ENCODE data around the gene CNNM4. TPM values are rescaled to one million over a fixed set of nuclear protein-coding genes. Genes with fewer than 3 reads are reported as not detected.
A peak's percentile ranks its signal among the peaks of the same experiment; 100 is the strongest.

The CNNM4 gene
- total and polyA plus RNA-seq, 10 donors: 1.5 to 14.4 (median 7.8) TPM

DNA sequence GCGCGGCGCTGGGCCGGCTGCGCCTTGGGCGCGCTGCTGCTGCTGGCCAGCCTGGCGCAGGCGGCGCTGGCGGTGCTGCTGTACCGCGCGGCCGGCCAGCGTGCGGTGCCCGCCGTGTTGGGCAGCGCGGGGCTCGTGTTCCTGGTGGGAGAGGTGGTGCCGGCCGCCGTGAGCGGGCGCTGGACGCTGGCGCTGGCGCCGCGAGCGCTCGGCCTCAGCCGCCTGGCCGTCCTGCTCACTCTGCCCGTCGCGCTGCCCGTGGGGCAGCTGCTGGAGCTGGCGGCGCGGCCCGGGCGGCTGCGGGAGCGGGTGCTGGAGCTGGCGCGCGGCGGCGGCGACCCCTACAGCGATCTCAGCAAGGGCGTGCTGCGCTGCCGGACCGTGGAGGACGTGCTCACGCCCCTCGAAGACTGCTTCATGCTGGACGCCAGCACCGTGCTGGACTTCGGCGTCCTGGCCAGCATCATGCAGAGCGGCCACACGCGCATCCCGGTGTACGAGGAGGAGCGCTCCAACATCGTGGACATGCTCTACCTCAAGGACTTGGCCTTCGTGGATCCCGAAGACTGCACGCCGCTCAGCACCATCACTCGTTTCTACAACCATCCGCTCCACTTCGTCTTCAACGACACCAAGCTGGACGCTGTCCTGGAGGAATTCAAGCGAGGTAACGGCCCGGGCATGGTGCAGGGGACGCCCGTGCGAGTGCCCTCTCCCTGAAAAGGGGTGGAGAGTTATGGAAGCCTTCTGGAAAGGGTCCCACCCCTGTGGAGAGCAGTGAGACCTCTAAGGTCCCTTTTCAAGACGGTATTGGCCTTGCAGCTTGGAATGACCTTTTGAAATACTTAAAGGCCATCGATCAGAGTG, 56.4 kb downstream of the CNNM4 start:
- DNase-seq: peak; percentile 86
- peak overlapping the region; percentile 72 to 91 (median 80) for H3K4me3 ChIP-seq
- no peaks in the 10 kb centered on the region for H3K27me3 ChIP-seq (replicated peaks in 1 of 7)
- WGBS, 5 donors: 5 to 12% (median 8%) methylated on average over 17 to 89 of the region's 89 CpGs
- peaks cover 46 to 62% (median 54%) of the 10 kb centered on the region in 6 donors for H3K4me1 ChIP-seq
- TF ChIP-seq POLR2A (IDR thresholded peaks at IDR 0.05) (no peak), POLR2AphosphoS5 (IDR thresholded peaks at IDR 0.05) (peak in 2 of 3 donors; percentile 33 to 56)
- intact Hi-C loops (cut with DNase I; ENCODE audit: low total_unique reads): no loop called here
- peaks cover 0 to 39% (median 2%) of the 10 kb centered on the region in 6 donors for H3K36me3 ChIP-seq
- no peaks in the 10 kb centered on the region for H3K9me3 ChIP-seq
- H3K27ac ChIP-seq: peak overlapping the region in 5 of 8 donors; percentile 96 to 99 (median 98)

DNA sequence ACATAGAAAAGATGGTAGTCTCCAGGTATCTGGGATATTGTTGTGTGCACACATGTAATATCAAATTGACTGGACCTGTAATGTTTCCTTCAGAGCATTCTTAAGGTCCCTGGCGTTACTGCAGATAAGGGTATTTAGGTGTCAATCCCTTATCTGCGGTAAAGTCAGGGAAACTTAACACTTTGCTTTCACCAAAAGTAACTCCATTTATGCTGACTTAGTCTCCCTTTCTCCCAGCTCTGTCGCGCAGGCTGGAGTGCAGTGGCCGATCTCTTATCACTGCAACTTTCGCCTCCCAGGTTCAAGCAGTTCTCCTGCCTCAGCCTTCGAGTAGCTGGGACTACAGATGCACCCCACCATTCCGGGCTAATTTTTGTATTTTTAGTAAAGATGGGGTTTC, 57.2 kb downstream of the CNNM4 start:
- WGBS, 5 donors: 89 to 92% (median 90%) methylated on average over 8 of the region's 8 CpGs
- intact Hi-C loops (cut with DNase I; ENCODE audit: low total_unique reads): no loop called here
- no peaks in the 10 kb centered on the region for H3K27me3 ChIP-seq (replicated peaks in 1 of 7)
- peaks cover 0 to 43% (median 1%) of the 10 kb centered on the region in 6 donors for H3K36me3 ChIP-seq
- peaks cover 46 to 69% (median 57%) of the 10 kb centered on the region in 6 donors for H3K4me1 ChIP-seq
- peak; percentile 44 for DNase-seq
- H3K27ac ChIP-seq: no peak overlapping the region
- TF ChIP-seq POLR2AphosphoS5 (IDR thresholded peaks at IDR 0.05) (no peak), POLR2A (IDR thresholded peaks at IDR 0.05) (no peak)
- TF ChIP-seq, protein P1, sequence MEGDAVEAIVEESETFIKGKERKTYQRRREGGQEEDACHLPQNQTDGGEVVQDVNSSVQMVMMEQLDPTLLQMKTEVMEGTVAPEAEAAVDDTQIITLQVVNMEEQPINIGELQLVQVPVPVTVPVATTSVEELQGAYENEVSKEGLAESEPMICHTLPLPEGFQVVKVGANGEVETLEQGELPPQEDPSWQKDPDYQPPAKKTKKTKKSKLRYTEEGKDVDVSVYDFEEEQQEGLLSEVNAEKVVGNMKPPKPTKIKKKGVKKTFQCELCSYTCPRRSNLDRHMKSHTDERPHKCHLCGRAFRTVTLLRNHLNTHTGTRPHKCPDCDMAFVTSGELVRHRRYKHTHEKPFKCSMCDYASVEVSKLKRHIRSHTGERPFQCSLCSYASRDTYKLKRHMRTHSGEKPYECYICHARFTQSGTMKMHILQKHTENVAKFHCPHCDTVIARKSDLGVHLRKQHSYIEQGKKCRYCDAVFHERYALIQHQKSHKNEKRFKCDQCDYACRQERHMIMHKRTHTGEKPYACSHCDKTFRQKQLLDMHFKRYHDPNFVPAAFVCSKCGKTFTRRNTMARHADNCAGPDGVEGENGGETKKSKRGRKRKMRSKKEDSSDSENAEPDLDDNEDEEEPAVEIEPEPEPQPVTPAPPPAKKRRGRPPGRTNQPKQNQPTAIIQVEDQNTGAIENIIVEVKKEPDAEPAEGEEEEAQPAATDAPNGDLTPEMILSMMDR (IDR thresholded peaks at IDR 0.05 in 8 of 11, conservative IDR thresholded peaks at IDR 0.05 in 3 of 11): no peak
- peak overlapping the region in 6 of 8 donors; percentile 72 to 91 (median 78) for H3K4me3 ChIP-seq
- H3K9me3 ChIP-seq: no peaks in the 10 kb centered on the region

DNA sequence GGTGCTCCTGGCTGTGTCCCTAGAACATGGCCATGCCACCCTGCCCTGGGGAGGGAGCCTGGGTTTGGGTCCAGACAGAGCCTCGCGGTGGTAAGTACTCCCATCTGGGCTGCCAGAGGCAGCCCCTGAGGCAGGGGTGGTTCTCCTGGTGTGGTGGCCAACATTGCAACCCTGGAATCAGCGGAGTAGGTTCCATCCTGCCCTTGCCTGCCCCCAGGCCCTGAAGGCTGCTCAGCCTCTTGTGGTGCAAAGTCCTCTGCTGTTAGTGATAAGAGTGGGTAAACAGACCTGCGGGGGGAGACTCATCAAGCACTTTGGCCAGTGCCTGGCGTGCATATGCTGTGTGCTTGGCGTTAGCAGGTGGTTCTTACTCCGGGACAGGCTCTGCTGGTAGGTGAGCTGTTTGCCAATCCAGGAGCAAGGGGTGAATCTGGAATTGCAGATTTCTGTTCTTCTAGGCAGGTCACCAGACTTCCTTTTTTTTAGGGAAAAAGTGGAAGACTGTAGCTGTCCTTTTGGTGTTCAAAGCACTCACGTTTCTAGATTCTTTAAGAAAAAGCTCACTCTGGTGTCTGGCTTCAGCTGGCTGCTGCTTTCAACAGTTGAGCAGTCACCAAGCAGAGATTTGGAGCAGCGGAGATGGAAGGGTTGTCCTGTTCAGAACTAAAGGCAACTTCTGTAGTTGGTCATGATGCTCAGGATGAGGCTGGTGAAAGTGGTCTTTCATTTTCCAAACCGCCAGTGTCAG, 58.6 kb downstream of the CNNM4 start:
- TF ChIP-seq POLR2A (IDR thresholded peaks at IDR 0.05) (no peak), POLR2AphosphoS5 (IDR thresholded peaks at IDR 0.05) (no peak)
- TF ChIP-seq, protein P1 (IDR thresholded peaks at IDR 0.05 in 8 of 11, conservative IDR thresholded peaks at IDR 0.05 in 3 of 11): no peak
- peaks cover 46 to 79% (median 60%) of the 10 kb centered on the region in 6 donors for H3K4me1 ChIP-seq
- peak; percentile 61 for DNase-seq
- H3K27me3 ChIP-seq (replicated peaks in 1 of 7): no peaks in the 10 kb centered on the region
- intact Hi-C loops (cut with DNase I; ENCODE audit: low total_unique reads): no loop called here
- H3K4me3 ChIP-seq: peak overlapping the region in 3 of 8 donors; percentile 6 to 91 (median 72)
- WGBS, 5 donors: 79 to 89% (median 81%) methylated on average over 7 to 10 of the region's 10 CpGs
- H3K9me3 ChIP-seq: no peaks in the 10 kb centered on the region
- H3K27ac ChIP-seq: no peak overlapping the region
- peaks cover 0 to 57% (median 9%) of the 10 kb centered on the region in 6 donors for H3K36me3 ChIP-seq

DNA sequence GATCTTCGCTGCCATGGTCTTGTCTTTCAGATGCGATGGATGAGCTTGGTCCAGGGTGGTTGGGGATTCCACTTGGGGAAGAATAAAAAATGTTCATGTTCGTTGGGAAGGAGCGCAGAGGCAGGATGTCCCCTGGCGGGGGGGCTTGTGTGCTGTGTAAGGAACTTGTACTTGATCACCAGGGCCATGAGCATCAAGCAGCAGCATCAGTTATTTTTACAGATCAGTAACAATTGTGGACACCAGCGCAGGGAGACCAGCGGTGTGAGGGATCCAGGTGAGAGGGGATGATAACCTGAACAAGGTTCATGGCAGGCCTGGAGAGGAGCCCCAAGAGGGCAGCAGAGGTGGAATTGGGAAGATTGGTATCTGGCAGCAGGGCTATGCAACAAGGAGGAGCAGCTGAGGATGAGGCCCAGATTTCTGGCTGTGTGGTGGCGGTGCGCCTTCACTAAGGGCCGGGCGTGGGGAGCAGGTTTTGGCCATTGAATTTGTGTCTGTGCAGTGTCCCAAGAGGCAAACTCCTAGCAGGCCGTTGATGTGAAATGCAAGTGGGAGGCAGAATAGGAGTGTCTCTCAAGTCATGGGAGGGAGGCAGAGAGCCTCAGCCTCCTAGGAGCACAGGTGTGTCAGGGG, 59.3 kb downstream of the CNNM4 start:
- H3K4me1 ChIP-seq: peaks cover 46 to 79% (median 58%) of the 10 kb centered on the region in 6 donors
- no peak overlapping the region for H3K4me3 ChIP-seq
- TF ChIP-seq POLR2A (IDR thresholded peaks at IDR 0.05) (no peak), POLR2AphosphoS5 (IDR thresholded peaks at IDR 0.05) (no peak)
- TF ChIP-seq, protein P1 (IDR thresholded peaks at IDR 0.05 in 8 of 11, conservative IDR thresholded peaks at IDR 0.05 in 3 of 11): no peak
- intact Hi-C loops (cut with DNase I; ENCODE audit: low total_unique reads): no loop called here
- DNase-seq: no peak
- H3K27me3 ChIP-seq (replicated peaks in 1 of 7): no peaks in the 10 kb centered on the region
- 84 to 90% (median 89%) methylated on average over 12 of the region's 12 CpGs for WGBS, 5 donors
- peaks cover 0 to 64% (median 12%) of the 10 kb centered on the region in 6 donors for H3K36me3 ChIP-seq
- no peak overlapping the region for H3K27ac ChIP-seq
- no peaks in the 10 kb centered on the region for H3K9me3 ChIP-seq
